ENCODE data around the gene RAMP2. TPM values are rescaled to one million over a fixed set of nuclear protein-coding genes. Genes with fewer than 3 reads are reported as not detected.
A peak's percentile ranks its signal among the peaks of the same experiment; 100 is the strongest.

RAMP2 gene
- total RNA-seq: 100 to 1,000 TPM in 1 of 4 donors, 10 to 100 TPM in 3; 32.6 to 113 (median 51.4) TPM

GRCh38 chr17:42760652-42761581, at the start of gene RAMP2:
TSS of gene RAMP2 (plus strand) at chr17:42761227. CDS start at chr17:42761262, 35 bp downstream.
- peak within 1 kb of the TSS; percentile 32 to 67 (median 44) for H3K4me3 ChIP-seq
- no peak for DNase-seq (ENCODE audit: low spot score in 2 of 2)
- no peaks in the 10 kb centered on the region for H3K9me3 ChIP-seq
- peaks cover 0 to 30% (median 17%) of the 10 kb centered on the region in 4 donors for H3K4me1 ChIP-seq
- H3K27ac ChIP-seq: peak within 1 kb of the TSS; percentile 43 to 79 (median 74)
- WGBS, 2 donors: 4 to 5% methylated on average over 46 to 56 of the region's 92 CpGs
- no peaks in the 10 kb centered on the region for H3K36me3 ChIP-seq
- peaks cover 0 to 32% of the 10 kb centered on the region in 2 donors for H3K27me3 ChIP-seq
- TF ChIP-seq POLR2A (IDR thresholded peaks at IDR 0.05): peak in 1 of 2 donors; percentile 19
- TF ChIP-seq, protein P1, sequence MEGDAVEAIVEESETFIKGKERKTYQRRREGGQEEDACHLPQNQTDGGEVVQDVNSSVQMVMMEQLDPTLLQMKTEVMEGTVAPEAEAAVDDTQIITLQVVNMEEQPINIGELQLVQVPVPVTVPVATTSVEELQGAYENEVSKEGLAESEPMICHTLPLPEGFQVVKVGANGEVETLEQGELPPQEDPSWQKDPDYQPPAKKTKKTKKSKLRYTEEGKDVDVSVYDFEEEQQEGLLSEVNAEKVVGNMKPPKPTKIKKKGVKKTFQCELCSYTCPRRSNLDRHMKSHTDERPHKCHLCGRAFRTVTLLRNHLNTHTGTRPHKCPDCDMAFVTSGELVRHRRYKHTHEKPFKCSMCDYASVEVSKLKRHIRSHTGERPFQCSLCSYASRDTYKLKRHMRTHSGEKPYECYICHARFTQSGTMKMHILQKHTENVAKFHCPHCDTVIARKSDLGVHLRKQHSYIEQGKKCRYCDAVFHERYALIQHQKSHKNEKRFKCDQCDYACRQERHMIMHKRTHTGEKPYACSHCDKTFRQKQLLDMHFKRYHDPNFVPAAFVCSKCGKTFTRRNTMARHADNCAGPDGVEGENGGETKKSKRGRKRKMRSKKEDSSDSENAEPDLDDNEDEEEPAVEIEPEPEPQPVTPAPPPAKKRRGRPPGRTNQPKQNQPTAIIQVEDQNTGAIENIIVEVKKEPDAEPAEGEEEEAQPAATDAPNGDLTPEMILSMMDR (IDR thresholded peaks at IDR 0.05): peak in 1 of 5 experiments; percentile 27
- no peak for TF ChIP-seq EP300 (IDR thresholded peaks at IDR 0.05)

GRCh38 chr17:42720996-42721583, 39.9 kb upstream of the RAMP2 start:
- Histone ChIP-seq H3K4me3 (no peak overlapping the region), H3K36me3 (peaks cover 10 to 100% (median 39%) of the 10 kb centered on the region in 3 donors), H3K4me1 (peaks cover 0 to 6% (median 0%) of the 10 kb centered on the region in 4 donors), H3K9me3 (no peaks in the 10 kb centered on the region), H3K27ac (peak overlapping the region in 1 of 4 donors; percentile 23), H3K27me3 (no peaks in the 10 kb centered on the region)
- peak in 1 of 2 donors; percentile 86 for DNase-seq (ENCODE audit: low spot score in 2 of 2)
- TF ChIP-seq, protein P1 (IDR thresholded peaks at IDR 0.05): peak; percentile 46 to 83 (median 50)
- TF ChIP-seq POLR2A (IDR thresholded peaks at IDR 0.05) (no peak), EP300 (IDR thresholded peaks at IDR 0.05) (peak in 1 of 2 donors; percentile 25)
- WGBS, 2 donors: 2 to 6% methylated on average over 2 of the region's 2 CpGs

DNA sequence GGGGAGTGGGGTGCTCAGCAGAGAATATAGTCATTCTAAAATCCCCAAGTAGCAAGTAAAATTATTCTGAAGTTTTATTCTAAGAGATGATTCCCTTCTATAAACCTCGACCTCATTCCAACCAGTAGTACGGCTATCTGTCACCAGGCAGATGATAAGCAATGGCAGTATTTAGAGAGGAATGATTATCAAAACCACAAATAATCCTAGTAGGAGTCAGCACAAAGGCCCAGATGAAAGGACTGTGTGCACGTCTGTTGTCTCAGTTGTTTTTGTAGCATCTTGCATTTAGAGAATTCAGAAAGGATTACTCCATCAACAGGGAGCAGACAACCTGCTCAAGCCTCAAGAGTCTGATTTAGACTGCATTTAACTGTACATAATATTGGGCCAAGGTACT, 37.4 kb upstream of the RAMP2 start:
- no peak overlapping the region for H3K27ac ChIP-seq
- peaks cover 3 to 100% (median 47%) of the 10 kb centered on the region in 3 donors for H3K36me3 ChIP-seq
- peaks cover 0 to 6% (median 0%) of the 10 kb centered on the region in 4 donors for H3K4me1 ChIP-seq
- H3K27me3 ChIP-seq: no peaks in the 10 kb centered on the region
- no peak overlapping the region for H3K4me3 ChIP-seq
- WGBS, 2 donors: 82 to 86% methylated on average over 3 of the region's 3 CpGs
- DNase-seq (ENCODE audit: low spot score in 2 of 2): no peak
- TF ChIP-seq POLR2A (IDR thresholded peaks at IDR 0.05) (no peak), EP300 (IDR thresholded peaks at IDR 0.05) (no peak)
- TF ChIP-seq, protein P1 (IDR thresholded peaks at IDR 0.05): no peak
- H3K9me3 ChIP-seq: no peaks in the 10 kb centered on the region

DNA sequence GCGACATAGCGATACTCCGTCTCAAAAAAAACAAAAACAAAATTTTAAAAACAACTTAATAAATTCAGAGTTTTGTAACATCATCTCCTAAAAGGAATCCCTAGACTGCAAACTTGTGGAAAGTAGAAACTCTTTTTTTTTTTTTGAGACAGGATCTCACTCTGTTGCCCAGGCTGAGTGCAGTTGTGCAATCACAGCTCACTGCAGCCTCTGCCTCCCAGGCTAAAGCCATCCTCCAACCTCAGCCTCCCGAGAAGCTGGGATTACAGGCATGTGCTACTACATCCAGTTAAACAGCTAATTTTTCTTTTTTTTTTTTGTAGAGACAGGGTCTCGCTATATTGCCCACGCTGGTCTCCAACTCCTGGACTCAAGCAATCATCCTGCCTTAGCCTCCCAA, 35.9 kb upstream of the RAMP2 start:
- H3K36me3 ChIP-seq: peaks cover 0 to 100% (median 50%) of the 10 kb centered on the region in 3 donors
- H3K4me1 ChIP-seq: peaks cover 0 to 6% (median 0%) of the 10 kb centered on the region in 4 donors

More for the DNA sequence above, 35.9 kb upstream of the RAMP2 start:
- TF ChIP-seq EP300 (IDR thresholded peaks at IDR 0.05) (no peak), POLR2A (IDR thresholded peaks at IDR 0.05) (no peak)
- TF ChIP-seq, protein P1 (IDR thresholded peaks at IDR 0.05): no peak
- Histone ChIP-seq H3K27ac (no peak overlapping the region), H3K27me3 (no peaks in the 10 kb centered on the region), H3K4me3 (no peak overlapping the region), H3K9me3 (no peaks in the 10 kb centered on the region)
- DNase-seq (ENCODE audit: low spot score in 2 of 2): no peak
- WGBS, 2 donors: 92 to 95% methylated on average over 6 of the region's 6 CpGs
